A549 (cell line): Measurements from ENCODE around the gene DZANK1. TPM values are rescaled to one million over a fixed set of nuclear protein-coding genes. Genes with fewer than 3 reads are reported as not detected.

ENCODE experiments used
- ATAC-seq, 2 experiments: fragments of 200-7000 bp in 1 of 2; fragments of >200 bp in 1 of 2; cut with Nextera tagmentation in 1 of 2; cut with Tn5 transposase in 1 of 2; 3 replicates each; pipeline versions ENCODE4 v1.8.0 to v1.9.1; 2018 to 2020; ENCODE audit warnings: mild to moderate bottlenecking in 1 of 2, moderate library complexity in 1 of 2
- CTCF ChIA-PET: fragments of 300-600 bp; sonication (Branson Sonifier 250); formaldehyde crosslinking; extraction: SDS; loops from one replicate; lab custom pipeline; 2021; ENCODE audit warnings: antibody characterized with exemption, inconsistent platforms; lab: Yijun Ruan, JAX
- POLR2A ChIA-PET: fragments of 350-600 bp; formaldehyde crosslinking; extraction: SDS; loops from one replicate; lab custom pipeline; 2021; ENCODE audit warnings: antibody characterized with exemption, inconsistent platforms; lab: Yijun Ruan, JAX
- DNase-seq, 2 experiments: peaks; one replicate each; pipeline versions ENCODE4 v3.0.0 to v3.0.0-alpha.2; 2011 to 2016; ENCODE audit warnings: low read depth in 1 of 2, low spot score in 1 of 2
- FAIRE-seq: peaks from 2 replicates; lab custom pipeline; 2011; peaks lifted over from hg19 to GRCh38; lab: Jason Lieb, UNC
- H3K27ac ChIP-seq, 2 experiments: fragments of >200 bp; sonication (Bioruptor Twin); formaldehyde crosslinking; 3 replicates each; pipeline ENCODE4 v1.5.1; 2016 to 2017
- H3K4me1 ChIP-seq: fragments of >200 bp; sonication (Bioruptor Twin); formaldehyde crosslinking; 3 replicates; pipeline ENCODE4 v1.6.1; 2016
- H3K4me2 ChIP-seq: fragments of >200 bp; sonication (Bioruptor Twin); formaldehyde crosslinking; 3 replicates; pipeline ENCODE4 v1.6.1; 2016
- H3K4me3 ChIP-seq: fragments of >200 bp; sonication (Bioruptor Twin); formaldehyde crosslinking; 3 replicates; pipeline ENCODE4 v1.5.1; 2016
- H3K9me3 ChIP-seq: fragments of >200 bp; sonication (Bioruptor Twin); formaldehyde crosslinking; 3 replicates; pipeline ENCODE4 v1.6.1; 2016
- CBX2 ChIP-seq: fragments of 200-600 bp; sonication (generic); IDR thresholded peaks from 2 replicates; pipeline ENCODE4 v1.6.1; 2016; ENCODE audit warnings: low read depth, mild to moderate bottlenecking, borderline replicate concordance
- CEBPB ChIP-seq, 2 experiments: fragments of >200 bp in 1 of 2; sonication (Bioruptor Twin) in 1 of 2; formaldehyde crosslinking in 1 of 2; IDR thresholded peaks; 2 replicates each; pipeline ENCODE4 v1.6.1; 2012 to 2016
- EHMT2 ChIP-seq: fragments of 200-600 bp; sonication (generic); IDR thresholded peaks from 2 replicates; pipeline ENCODE4 v1.6.1; 2016; ENCODE audit warnings: antibody characterized with exemption, low read depth, mild to moderate bottlenecking, moderate library complexity
- EP300 ChIP-seq, 2 experiments: fragments of >200 bp; sonication (Bioruptor Twin); formaldehyde crosslinking; IDR thresholded peaks; 2 replicates in 1 of 2; 3 replicates in 1 of 2; pipeline ENCODE4 v1.6.1; 2016 to 2017
- ESRRA ChIP-seq: fragments of 150-350 bp; IDR thresholded peaks from 2 replicates; pipeline ENCODE4 v1.6.1; 2014; ENCODE audit warnings: mild to moderate bottlenecking, low read length, borderline replicate concordance
- FOXS1 ChIP-seq: fragments of 250-450 bp; sonication (Bioruptor Pico); IDR thresholded peaks from 2 replicates; pipeline ENCODE4 v1.5.0; 2020; ENCODE audit warnings: mild to moderate bottlenecking, moderate library complexity
- GATA3 ChIP-seq: IDR thresholded peaks from 2 replicates; pipeline ENCODE4 v1.6.1; 2012; ENCODE audit warnings: borderline replicate concordance
- HEYL ChIP-seq: fragments of 250-450 bp; sonication (Bioruptor Pico); IDR thresholded peaks from 2 replicates; pipeline ENCODE4 v1.8.0; 2021; ENCODE audit warnings: mild to moderate bottlenecking, moderate library complexity
- JUNB ChIP-seq: fragments of >200 bp; sonication (Bioruptor Twin); formaldehyde crosslinking; IDR thresholded peaks from 2 replicates; pipeline ENCODE4 v1.6.1; 2016
- KDM1A ChIP-seq: fragments of 200-600 bp; sonication (generic); IDR thresholded peaks from 2 replicates; pipeline ENCODE4 v1.6.1; 2016; ENCODE audit warnings: low read depth, mild to moderate bottlenecking
- MAFK ChIP-seq: fragments of 450-650 bp; IDR thresholded peaks from 2 replicates; pipeline ENCODE4 v1.6.1; 2014; ENCODE audit not compliant: partially characterized antibody
- MAZ ChIP-seq: fragments of 150-350 bp; IDR thresholded peaks from 2 replicates; pipeline ENCODE4 v1.6.1; 2014; ENCODE audit warnings: antibody characterized with exemption, low read depth, low read length, borderline replicate concordance
- RAD21 ChIP-seq, 2 experiments: fragments of >200 bp in 1 of 2; sonication (Bioruptor Twin) in 1 of 2; formaldehyde crosslinking in 1 of 2; IDR thresholded peaks in 1 of 2; conservative IDR thresholded peaks in 1 of 2; 2 replicates in 1 of 2; 3 replicates in 1 of 2; pipeline ENCODE4 v1.6.1; 2012 to 2018; ENCODE audit warnings: inconsistent platforms in 1 of 2
- RARB ChIP-seq: fragments of 250-450 bp; sonication (Bioruptor Pico); IDR thresholded peaks from 2 replicates; pipeline ENCODE4 v1.8.0; 2021; ENCODE audit warnings: mild to moderate bottlenecking, moderate library complexity
- RNF2 ChIP-seq: fragments of 200-600 bp; sonication (generic); IDR thresholded peaks from 2 replicates; pipeline ENCODE4 v1.6.1; 2016; ENCODE audit warnings: low read depth, mild to moderate bottlenecking, antibody characterized with exemption, moderate library complexity, borderline replicate concordance
- SMC3 ChIP-seq: fragments of >200 bp; sonication (Bioruptor Twin); formaldehyde crosslinking; IDR thresholded peaks from 3 replicates; pipeline ENCODE4 v1.6.1; 2018; ENCODE audit warnings: inconsistent platforms
- TFCP2L1 ChIP-seq: fragments of 250-450 bp; sonication (Bioruptor Pico); IDR thresholded peaks from 2 replicates; pipeline ENCODE4 v1.5.0; 2021; ENCODE audit warnings: mild to moderate bottlenecking
- ZC3H11A ChIP-seq: fragments of 450-650 bp; IDR thresholded peaks from 2 replicates; pipeline ENCODE4 v1.6.1; 2014; ENCODE audit warnings: antibody characterized with exemption, mild to moderate bottlenecking
- WGBS: methylation state at CpG from one replicate; pipeline ENCODE4 v1.1.6; 2017; ENCODE audit errors: missing lambda C conversion rate; 5-methylcytosine and 5-hydroxymethylcytosine counted together
- polyA plus RNA-seq, 4 experiments: library from polyadenylated mRNA; depleted of rRNA in 3 of 4; stranded (reverse); fragments of >200 nt; fragmentation: RNase III in 1 of 4; extraction: RNeasy Plus Mini Kit Qiagen cat#74134 plus additional on column Dnase treatment in 1 of 4; gene quantifications; 2 replicates in 3 of 4; 3 replicates in 1 of 4; pipeline ENCODE4 v1.2.3, GENCODE V29; 2011 to 2017
- TF ChIP-seq, protein P1 (sequence below): fragments of 250-450 bp; sonication (Bioruptor Pico); IDR thresholded peaks from 2 replicates; pipeline ENCODE4 v1.5.0; 2021; ENCODE audit warnings: mild to moderate bottlenecking, moderate library complexity, borderline replicate concordance
- TF ChIP-seq, protein P2 (sequence below): fragments of >200 bp; sonication (Bioruptor Twin); formaldehyde crosslinking; IDR thresholded peaks from 3 replicates; pipeline ENCODE4 v1.6.1; 2016
- TF ChIP-seq, protein P3 (sequence below): IDR thresholded peaks from 2 replicates; pipeline ENCODE4 v1.6.1; 2012; ENCODE audit warnings: low read depth, borderline replicate concordance
- TF ChIP-seq, protein P4 (sequence below): IDR thresholded peaks from 2 replicates; pipeline ENCODE4 v1.6.1; 2012
- TF ChIP-seq, protein P5 (sequence below): fragments of 250-450 bp; sonication (Bioruptor Pico); IDR thresholded peaks from 2 replicates; pipeline ENCODE4 v1.5.0; 2020; ENCODE audit warnings: low read depth, mild to moderate bottlenecking, moderate library complexity

The DZANK1 gene
- polyA plus RNA-seq, 2 of the 4 experiments (the other 2 are of a cell fraction): 3.5 to 5.1 TPM

DNA sequence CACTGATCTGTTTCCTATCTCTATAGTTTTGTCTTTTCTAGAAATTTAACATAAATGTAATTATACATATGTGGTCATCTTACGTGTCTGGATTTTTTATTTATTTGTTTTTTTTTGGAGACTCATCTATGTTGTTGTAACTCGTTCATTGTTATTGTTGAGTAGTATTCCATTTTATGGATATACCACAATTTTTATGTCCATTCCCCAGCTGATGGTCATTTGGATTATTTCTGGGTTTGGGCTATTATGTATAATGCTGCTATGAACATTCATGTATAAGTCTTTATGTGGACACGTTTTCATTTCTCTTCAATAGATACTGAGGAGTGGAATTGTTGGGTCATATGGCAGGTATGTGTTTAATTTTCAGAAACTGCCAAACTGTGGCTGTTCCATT is 10.2 kb downstream of the DZANK1 start:
- peaks cover 8% of the 10 kb centered on the region; the same call in 1 of the 3 replicates for H3K9me3 ChIP-seq
- H3K4me2 ChIP-seq: no peak overlapping the region
- H3K4me3 ChIP-seq: no peak overlapping the region
- CTCF ChIA-PET: interaction anchor here (1.1 kb wide), 1 partner anchor 38 kb away, joined by 3 read pairs; no protein-coding TSS in a partner anchor
- no peaks in the 10 kb centered on the region for H3K4me1 ChIP-seq
- TF ChIP-seq, protein P1, sequence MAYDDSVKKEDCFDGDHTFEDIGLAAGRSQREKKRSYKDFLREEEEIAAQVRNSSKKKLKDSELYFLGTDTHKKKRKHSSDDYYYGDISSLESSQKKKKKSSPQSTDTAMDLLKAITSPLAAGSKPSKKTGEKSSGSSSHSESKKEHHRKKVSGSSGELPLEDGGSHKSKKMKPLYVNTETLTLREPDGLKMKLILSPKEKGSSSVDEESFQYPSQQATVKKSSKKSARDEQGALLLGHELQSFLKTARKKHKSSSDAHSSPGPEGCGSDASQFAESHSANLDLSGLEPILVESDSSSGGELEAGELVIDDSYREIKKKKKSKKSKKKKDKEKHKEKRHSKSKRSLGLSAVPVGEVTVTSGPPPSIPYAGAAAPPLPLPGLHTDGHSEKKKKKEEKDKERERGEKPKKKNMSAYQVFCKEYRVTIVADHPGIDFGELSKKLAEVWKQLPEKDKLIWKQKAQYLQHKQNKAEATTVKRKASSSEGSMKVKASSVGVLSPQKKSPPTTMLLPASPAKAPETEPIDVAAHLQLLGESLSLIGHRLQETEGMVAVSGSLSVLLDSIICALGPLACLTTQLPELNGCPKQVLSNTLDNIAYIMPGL: no peak
- no peak for TF ChIP-seq MAZ
- TF ChIP-seq SMC3: no peak
- TF ChIP-seq MAFK: no peak
- TF ChIP-seq CBX2: no peak
- no peak for TF ChIP-seq TFCP2L1 (CRISPR knock-in tag)
- TF ChIP-seq, protein P2, sequence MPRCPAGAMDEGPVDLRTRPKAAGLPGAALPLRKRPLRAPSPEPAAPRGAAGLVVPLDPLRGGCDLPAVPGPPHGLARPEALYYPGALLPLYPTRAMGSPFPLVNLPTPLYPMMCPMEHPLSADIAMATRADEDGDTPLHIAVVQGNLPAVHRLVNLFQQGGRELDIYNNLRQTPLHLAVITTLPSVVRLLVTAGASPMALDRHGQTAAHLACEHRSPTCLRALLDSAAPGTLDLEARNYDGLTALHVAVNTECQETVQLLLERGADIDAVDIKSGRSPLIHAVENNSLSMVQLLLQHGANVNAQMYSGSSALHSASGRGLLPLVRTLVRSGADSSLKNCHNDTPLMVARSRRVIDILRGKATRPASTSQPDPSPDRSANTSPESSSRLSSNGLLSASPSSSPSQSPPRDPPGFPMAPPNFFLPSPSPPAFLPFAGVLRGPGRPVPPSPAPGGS: no peak
- no peak for TF ChIP-seq CEBPB (IDR thresholded peaks at IDR 0.05)
- TF ChIP-seq, protein P3, sequence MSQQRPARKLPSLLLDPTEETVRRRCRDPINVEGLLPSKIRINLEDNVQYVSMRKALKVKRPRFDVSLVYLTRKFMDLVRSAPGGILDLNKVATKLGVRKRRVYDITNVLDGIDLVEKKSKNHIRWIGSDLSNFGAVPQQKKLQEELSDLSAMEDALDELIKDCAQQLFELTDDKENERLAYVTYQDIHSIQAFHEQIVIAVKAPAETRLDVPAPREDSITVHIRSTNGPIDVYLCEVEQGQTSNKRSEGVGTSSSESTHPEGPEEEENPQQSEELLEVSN: no peak
- no peak for TF ChIP-seq EHMT2
- TF ChIP-seq GATA3: no peak
- ATAC-seq (no peak), DNase-seq (no peak), FAIRE-seq (peak; percentile 32)
- no peak overlapping the region for H3K27ac ChIP-seq
- POLR2A ChIA-PET: no interaction called here
- 69% methylated on average over 3 of the region's 3 CpGs for WGBS

DNA sequence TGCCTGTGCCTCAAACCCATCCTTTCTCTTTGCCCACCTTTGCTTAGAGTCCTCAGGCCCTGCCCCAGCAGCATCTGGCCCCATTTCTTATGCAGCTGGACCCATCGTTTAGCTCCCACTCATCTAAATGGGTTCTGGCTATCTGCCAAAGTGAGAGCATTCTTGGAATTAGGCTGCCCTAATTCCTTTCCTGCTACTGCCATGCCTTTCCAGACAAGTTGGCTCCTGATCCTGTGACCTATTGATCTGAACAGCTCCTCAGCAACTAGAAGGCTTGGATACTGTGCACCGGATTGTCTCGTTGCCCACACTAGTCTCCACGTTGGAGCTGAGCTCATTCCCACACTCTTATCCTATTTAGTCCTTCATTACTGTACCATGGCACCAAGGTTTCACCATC is 22.9 kb downstream of the DZANK1 start:
- CTCF ChIA-PET: interaction anchor here (1.0 kb wide), 1 partner anchor 49 kb away, joined by 3 read pairs; no protein-coding TSS in a partner anchor
- WGBS: 80% methylated on average over 4 of the region's 4 CpGs

More for the DNA sequence above, 22.9 kb downstream of the DZANK1 start:
- FAIRE-seq (no peak), DNase-seq (no peak), ATAC-seq (no peak)
- Histone ChIP-seq H3K9me3 (no peaks in the 10 kb centered on the region), H3K27ac (no peak overlapping the region), H3K4me3 (no peak overlapping the region), H3K4me1 (no peaks in the 10 kb centered on the region), H3K4me2 (no peak overlapping the region)
- no peak for TF ChIP-seq HEYL (CRISPR knock-in tag)
- TF ChIP-seq, protein P4, sequence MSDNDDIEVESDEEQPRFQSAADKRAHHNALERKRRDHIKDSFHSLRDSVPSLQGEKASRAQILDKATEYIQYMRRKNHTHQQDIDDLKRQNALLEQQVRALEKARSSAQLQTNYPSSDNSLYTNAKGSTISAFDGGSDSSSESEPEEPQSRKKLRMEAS: no peak
- no peak for TF ChIP-seq JUNB
- no peak for TF ChIP-seq ESRRA
- TF ChIP-seq, protein P5, sequence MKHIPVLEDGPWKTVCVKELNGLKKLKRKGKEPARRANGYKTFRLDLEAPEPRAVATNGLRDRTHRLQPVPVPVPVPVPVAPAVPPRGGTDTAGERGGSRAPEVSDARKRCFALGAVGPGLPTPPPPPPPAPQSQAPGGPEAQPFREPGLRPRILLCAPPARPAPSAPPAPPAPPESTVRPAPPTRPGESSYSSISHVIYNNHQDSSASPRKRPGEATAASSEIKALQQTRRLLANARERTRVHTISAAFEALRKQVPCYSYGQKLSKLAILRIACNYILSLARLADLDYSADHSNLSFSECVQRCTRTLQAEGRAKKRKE (CRISPR knock-in tag): no peak
- no peak for TF ChIP-seq MAFK
- no peak for TF ChIP-seq EP300 (IDR thresholded peaks at IDR 0.05)
- no peak for TF ChIP-seq CBX2
- TF ChIP-seq RNF2: no peak
- no peak for TF ChIP-seq TFCP2L1 (CRISPR knock-in tag)
- TF ChIP-seq, protein P1: no peak
- TF ChIP-seq FOXS1: no peak
- TF ChIP-seq MAZ: no peak
- no peak for TF ChIP-seq RAD21 (conservative IDR thresholded peaks at IDR 0.05 in 1 of 2, IDR thresholded peaks at IDR 0.05 in 1 of 2)
- no peak for TF ChIP-seq RARB (CRISPR knock-in tag)
- no peak for TF ChIP-seq ZC3H11A
- TF ChIP-seq KDM1A: no peak
- POLR2A ChIA-PET: no interaction called here
